ENCODE data around the gene PLEKHA7. TPM values are rescaled to one million over a fixed set of nuclear protein-coding genes. Genes with fewer than 3 reads are reported as not detected.
"Not testable (repeated sequence)": the region's sequence is repeated elsewhere in the genome, so short reads cannot be mapped to it uniquely, and the experiment has no call there.

The PLEKHA7 gene
- 10 to 100 TPM; 17.5 to 21.9 TPM for total RNA-seq
- 19.0 TPM for polyA plus RNA-seq (2013, experiment 1 of 2)
- polyA plus RNA-seq (2013, experiment 2 of 2) = 20.8 TPM
- long read RNA-seq, experiment 1, partial matches to known transcripts = 2 of 8 reads
- long read RNA-seq, experiment 1, other reads (novel, unspliced or antisense) = 5 of 8 reads
- long read RNA-seq, experiment 2, full-length matches to known transcripts = 2 of 33 reads
- long read RNA-seq, experiment 2, partial matches to known transcripts = 11 of 33 reads
- long read RNA-seq, experiment 2, other reads (novel, unspliced or antisense) = 20 of 33 reads
- long read RNA-seq, experiment 3, partial matches to known transcripts = 8 of 20 reads
- long read RNA-seq, experiment 3, other reads (novel, unspliced or antisense) = 12 of 20 reads
- long read RNA-seq, experiment 4, partial matches to known transcripts = 0 of 2 reads
- long read RNA-seq, experiment 4, other reads (novel, unspliced or antisense) = 2 of 2 reads

- peaks cover 24% of the 10 kb centered on the region for H3K27me3 Mint-ChIP-seq (ENCODE audit: insufficient read depth)
- Histone ChIP-seq H3K9me3 (ENCODE audit: control insufficient read depth, low read length) (no peaks in the 10 kb centered on the region), H3K27me3 (ENCODE audit: control insufficient read depth, insufficient read depth, low read length, poor library complexity, severe bottlenecking) (peaks cover 61% of the 10 kb centered on the region), H3K4me1 (ENCODE audit: control insufficient read depth, insufficient read depth, low read length) (no peaks in the 10 kb centered on the region), H3K36me3 (ENCODE audit: control insufficient read depth, insufficient read depth, low read length) (no peaks in the 10 kb centered on the region), H3K27ac (ENCODE audit: low read depth, low read length) (no peak within 1 kb of the TSS), H3K9ac (ENCODE audit: extremely low read depth, low read length, poor library complexity, severe bottlenecking) (no peak within 1 kb of the TSS), H3K4me3 (ENCODE audit: low read length) (peak within 1 kb of the TSS; percentile 92)
- no peaks in the 10 kb centered on the region for H3K36me3 Mint-ChIP-seq (ENCODE audit: low read depth)
- peaks cover 5% of the 10 kb centered on the region for H3K4me1 Mint-ChIP-seq
- H3K27ac Mint-ChIP-seq = peak within 1 kb of the TSS; percentile 83
- 0% methylated on average over 14 to 51 of the region's 76 CpGs for WGBS, 2 experiments (ENCODE audit: insufficient coverage in 1 of 2, insufficient read length in 1 of 2)
- no peaks in the 10 kb centered on the region for H3K9me3 Mint-ChIP-seq
- TF ChIP-seq CTCF (conservative IDR thresholded peaks at IDR 0.05) = no peak
- H3K4me3 Mint-ChIP-seq = no peak within 1 kb of the TSS
- DNase-seq = peak; percentile 75
Observed at GRCh38 chr11:17014321-17014832, at the start of gene PLEKHA7. Gene PLEKHA7, minus strand, starts transcription at chr11:17014414. Its CDS starts 13 bp downstream, at chr11:17014401.

DNA sequence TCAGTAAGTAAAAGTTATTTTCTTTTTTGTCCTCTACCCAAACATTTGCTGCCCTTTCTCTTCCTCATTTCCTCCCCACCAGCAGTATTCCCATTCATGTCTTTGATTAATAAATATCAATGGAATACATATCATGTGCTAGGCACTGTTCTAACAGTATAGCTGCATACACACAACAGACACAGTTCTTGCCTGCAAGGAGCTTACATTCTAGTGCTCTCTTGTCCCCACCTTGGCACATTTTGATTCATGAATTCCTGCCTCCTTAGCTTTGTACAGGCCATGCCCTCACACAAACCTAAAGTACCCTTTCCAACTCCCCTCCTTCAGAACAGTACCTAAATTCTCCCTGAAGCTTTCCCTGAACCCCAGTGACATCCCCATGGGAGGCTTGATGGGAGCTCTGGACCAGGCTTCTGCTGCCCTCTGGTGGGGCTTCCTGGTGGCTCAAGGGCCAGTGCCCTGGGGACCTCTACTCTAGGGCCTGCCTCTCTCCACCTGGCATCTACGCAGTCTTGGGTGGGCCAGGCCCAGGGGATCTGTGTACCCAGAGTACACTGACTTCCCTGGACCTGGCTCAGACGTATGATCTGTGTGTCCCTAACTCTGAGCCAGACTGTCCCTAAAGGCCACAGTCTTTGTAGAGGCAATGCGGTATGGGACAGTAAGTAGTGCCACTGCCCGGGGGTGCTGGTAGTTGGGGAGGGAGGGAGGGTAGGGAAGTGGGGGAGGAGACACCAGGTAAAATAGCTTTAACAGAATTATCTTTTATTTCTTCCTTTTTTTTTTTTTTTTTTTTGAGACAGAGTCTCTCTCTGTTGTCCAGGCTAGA, 49.2 kb upstream of the PLEKHA7 start:
- H3K4me3 ChIP-seq (ENCODE audit: low read length) = no peak overlapping the region
- peak; percentile 93 for DNase-seq
- H3K27me3 ChIP-seq (ENCODE audit: control insufficient read depth, insufficient read depth, low read length, poor library complexity, severe bottlenecking) = no peaks in the 10 kb centered on the region
- no peak overlapping the region for H3K4me3 Mint-ChIP-seq
- no peak overlapping the region for H3K27ac Mint-ChIP-seq
- no peaks in the 10 kb centered on the region for H3K36me3 ChIP-seq (ENCODE audit: control insufficient read depth, insufficient read depth, low read length)
- H3K27ac ChIP-seq (ENCODE audit: low read depth, low read length) = no peak overlapping the region
- no peaks in the 10 kb centered on the region for H3K27me3 Mint-ChIP-seq (ENCODE audit: insufficient read depth)
- no peaks in the 10 kb centered on the region for H3K4me1 ChIP-seq (ENCODE audit: control insufficient read depth, insufficient read depth, low read length)
- 90 to 92% methylated on average over 2 to 4 of the region's 4 CpGs for WGBS, 2 experiments (ENCODE audit: insufficient coverage in 1 of 2, insufficient read length in 1 of 2)
- peaks cover 4% of the 10 kb centered on the region for H3K36me3 Mint-ChIP-seq (ENCODE audit: low read depth)
- no peaks in the 10 kb centered on the region for H3K4me1 Mint-ChIP-seq
- no peaks in the 10 kb centered on the region for H3K9me3 ChIP-seq (ENCODE audit: control insufficient read depth, low read length)
- no peak overlapping the region for H3K9ac ChIP-seq (ENCODE audit: extremely low read depth, low read length, poor library complexity, severe bottlenecking)
- H3K9me3 Mint-ChIP-seq = peaks cover 2% of the 10 kb centered on the region
- peak; percentile 94 for TF ChIP-seq CTCF (conservative IDR thresholded peaks at IDR 0.05)

DNA sequence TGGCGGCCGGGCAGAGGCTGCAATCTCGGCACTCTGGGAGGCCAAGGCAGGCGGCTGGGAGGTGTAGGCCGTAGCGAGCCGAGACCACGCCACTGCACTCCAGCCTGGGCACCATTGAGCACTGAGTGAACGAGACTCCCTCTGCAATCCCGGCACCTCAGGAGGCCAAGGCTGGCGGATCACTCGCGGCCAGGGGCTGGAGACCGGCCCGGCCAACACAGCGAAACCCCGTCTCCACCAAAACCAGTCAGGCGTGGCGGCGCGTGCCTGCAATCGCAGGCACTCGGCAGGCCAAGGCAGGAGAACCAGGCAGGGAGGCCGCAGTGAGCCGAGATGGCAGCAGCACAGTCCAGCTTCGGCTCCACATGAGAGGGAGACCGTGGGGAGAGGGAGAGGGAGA, 36.9 kb upstream of the PLEKHA7 start:
- peaks cover 20% of the 10 kb centered on the region for H3K9me3 Mint-ChIP-seq
- not testable (repeated sequence) for H3K4me1 Mint-ChIP-seq; H3K36me3 Mint-ChIP-seq (ENCODE audit: low read depth); H3K9me3 ChIP-seq (ENCODE audit: control insufficient read depth, low read length); H3K27ac ChIP-seq (ENCODE audit: low read depth, low read length); H3K4me3 Mint-ChIP-seq; H3K27ac Mint-ChIP-seq; H3K27me3 Mint-ChIP-seq (ENCODE audit: insufficient read depth); H3K4me3 ChIP-seq (ENCODE audit: low read length); H3K36me3 ChIP-seq (ENCODE audit: control insufficient read depth, insufficient read depth, low read length); H3K4me1 ChIP-seq (ENCODE audit: control insufficient read depth, insufficient read depth, low read length); DNase-seq; H3K27me3 ChIP-seq (ENCODE audit: control insufficient read depth, insufficient read depth, low read length, poor library complexity, severe bottlenecking); H3K9ac ChIP-seq (ENCODE audit: extremely low read depth, low read length, poor library complexity, severe bottlenecking)
- 97 to 100% methylated on average over 5 to 21 of the region's 27 CpGs for WGBS, 2 experiments (ENCODE audit: insufficient coverage in 1 of 2, insufficient read length in 1 of 2)

GRCh38 chr11:17048491-17048890, 34.3 kb upstream of the PLEKHA7 start:
- not testable (repeated sequence) for H3K9me3 ChIP-seq (ENCODE audit: control insufficient read depth, low read length); H3K27me3 ChIP-seq (ENCODE audit: control insufficient read depth, insufficient read depth, low read length, poor library complexity, severe bottlenecking); H3K27ac Mint-ChIP-seq; H3K4me3 Mint-ChIP-seq; H3K4me1 ChIP-seq (ENCODE audit: control insufficient read depth, insufficient read depth, low read length); H3K36me3 Mint-ChIP-seq (ENCODE audit: low read depth); H3K9ac ChIP-seq (ENCODE audit: extremely low read depth, low read length, poor library complexity, severe bottlenecking); H3K4me1 Mint-ChIP-seq; H3K27me3 Mint-ChIP-seq (ENCODE audit: insufficient read depth); H3K36me3 ChIP-seq (ENCODE audit: control insufficient read depth, insufficient read depth, low read length); H3K4me3 ChIP-seq (ENCODE audit: low read length); DNase-seq; H3K27ac ChIP-seq (ENCODE audit: low read depth, low read length)
- H3K9me3 Mint-ChIP-seq = peaks cover 20% of the 10 kb centered on the region
- WGBS, 2 experiments (ENCODE audit: insufficient coverage in 1 of 2, insufficient read length in 1 of 2) = 90 to 94% methylated on average over 3 to 4 of the region's 4 CpGs
